Measurements from ENCODE around the gene SIX1. TPM values are rescaled to one million over a fixed set of nuclear protein-coding genes. Genes with fewer than 3 reads are reported as not detected.

The SIX1 gene
- polyA plus RNA-seq, 2 of the 4 experiments (the other 2 are of a cell fraction): 4.4 to 7.2 TPM

- DNase-seq (ENCODE audit: low read depth in 1 of 2, low spot score in 1 of 2): no peak
- no peak overlapping the region for H3K4me2 ChIP-seq
- FAIRE-seq: no peak
- no peak overlapping the region for H3K4me3 ChIP-seq
- whole genome bisulfite sequencing (ENCODE audit: missing lambda C conversion rate): 57% methylated on average over 3 of the region's 3 CpGs
- ChIA-PET CTCF (interaction anchor here (1.2 to 1.4 kb wide), 2 partner anchors 525 to 562 kb away, joined by 3 to 4 read pairs; no protein-coding TSS in a partner anchor), POLR2A (no interaction called here)
- TF ChIP-seq FOSL2 (IDR thresholded peaks at IDR 0.05) (no peak), FOSL2 (CRISPR knock-in tag; IDR thresholded peaks at IDR 0.05) (no peak), GATA3 (IDR thresholded peaks at IDR 0.05; ENCODE audit: borderline replicate concordance) (no peak), EP300 (IDR thresholded peaks at IDR 0.05) (no peak), NFE2L2 (conservative IDR thresholded peaks at IDR 0.05; ENCODE audit: low read length) (no peak), RAD21 (conservative IDR thresholded peaks at IDR 0.05 in 1 of 2, IDR thresholded peaks at IDR 0.05 in 1 of 2) (no peak), EHMT2 (IDR thresholded peaks at IDR 0.05; ENCODE audit: low read depth) (no peak), NR3C1 (IDR thresholded peaks at IDR 0.05) (no peak), KDM1A (IDR thresholded peaks at IDR 0.05; ENCODE audit: low read depth) (no peak), CEBPB (IDR thresholded peaks at IDR 0.05) (no peak), RNF2 (IDR thresholded peaks at IDR 0.05; ENCODE audit: borderline replicate concordance, low read depth) (no peak), RARB (CRISPR knock-in tag; IDR thresholded peaks at IDR 0.05) (no peak), ZNF302 (CRISPR knock-in tag; IDR thresholded peaks at IDR 0.05) (no peak)
- no peak overlapping the region for H3K27ac ChIP-seq
- no peaks in the 10 kb centered on the region; the same call in 2 of the 3 replicates for H3K9me3 ChIP-seq
- ATAC-seq: no peak
- H3K4me1 ChIP-seq: peaks cover 6% of the 10 kb centered on the region; the same call in 1 of the 3 replicates
These were observed 42.3 kb upstream of the SIX1 start for GRCh38 chr14:60691383-60692113.

- H3K4me3 ChIP-seq: no peak overlapping the region
- DNase-seq (ENCODE audit: low read depth in 1 of 2, low spot score in 1 of 2) (no peak), FAIRE-seq (no peak), ATAC-seq (no peak)
- no peak overlapping the region for H3K27ac ChIP-seq
- H3K4me2 ChIP-seq: peak overlapping the region; percentile 37; the same call in 2 of the 3 replicates
- H3K4me1 ChIP-seq: peaks cover 6% of the 10 kb centered on the region; the same call in 1 of the 3 replicates
- ChIA-PET CTCF (interaction anchor here (0.5 kb wide), 1 partner anchor 17 kb away, joined by 3 read pairs; no protein-coding TSS in a partner anchor), POLR2A (no interaction called here)
- no peaks in the 10 kb centered on the region for H3K9me3 ChIP-seq
- TF ChIP-seq FOSL2 (IDR thresholded peaks at IDR 0.05) (no peak), FOSL2 (CRISPR knock-in tag; IDR thresholded peaks at IDR 0.05) (peak; percentile 45), CEBPB (IDR thresholded peaks at IDR 0.05) (no peak), FOXS1 (CRISPR knock-in tag; IDR thresholded peaks at IDR 0.05) (no peak), MYC (IDR thresholded peaks at IDR 0.05; ENCODE audit: borderline replicate concordance, low read length) (no peak)
These were observed 37.6 kb upstream of the SIX1 start for GRCh38 chr14:60686865-60687264.

- CTCF ChIA-PET: interaction anchor here (0.9 kb wide), 1 partner anchor 60 kb away, joined by 3 read pairs; no protein-coding TSS in a partner anchor
- DNase-seq (ENCODE audit: low read depth in 1 of 2, low spot score in 1 of 2) (no peak), ATAC-seq (no peak), FAIRE-seq (no peak)
- POLR2A ChIA-PET: no interaction called here
- Histone ChIP-seq H3K27ac (no peak overlapping the region), H3K4me2 (no peak overlapping the region), H3K4me1 (peaks cover 6% of the 10 kb centered on the region; the same call in 1 of the 3 replicates), H3K9me3 (no peaks in the 10 kb centered on the region), H3K4me3 (no peak overlapping the region)
- WGBS (ENCODE audit: missing lambda C conversion rate): 79% methylated on average over 2 of the region's 2 CpGs
- no peak for TF ChIP-seq ZNF302 (CRISPR knock-in tag; IDR thresholded peaks at IDR 0.05)
- no peak for TF ChIP-seq REST (IDR thresholded peaks at IDR 0.05)
- no peak for TF ChIP-seq HDAC2 (IDR thresholded peaks at IDR 0.05)
- no peak for TF ChIP-seq MAX (IDR thresholded peaks at IDR 0.05)
- no peak for TF ChIP-seq JUN (IDR thresholded peaks at IDR 0.05)
- TF ChIP-seq ESRRA (IDR thresholded peaks at IDR 0.05; ENCODE audit: borderline replicate concordance, low read length): no peak
- TF ChIP-seq RFX5 (IDR thresholded peaks at IDR 0.05): no peak
- no peak for TF ChIP-seq HEYL (CRISPR knock-in tag; IDR thresholded peaks at IDR 0.05)
- TF ChIP-seq SREBF2 (IDR thresholded peaks at IDR 0.05): no peak
- TF ChIP-seq EHMT2 (IDR thresholded peaks at IDR 0.05; ENCODE audit: low read depth): no peak
- no peak for TF ChIP-seq KDM5A (IDR thresholded peaks at IDR 0.05)
- TF ChIP-seq RARB (CRISPR knock-in tag; IDR thresholded peaks at IDR 0.05): no peak
- TF ChIP-seq HOXA7 (CRISPR knock-in tag; IDR thresholded peaks at IDR 0.05): no peak
- no peak for TF ChIP-seq RAD21 (conservative IDR thresholded peaks at IDR 0.05 in 1 of 2, IDR thresholded peaks at IDR 0.05 in 1 of 2)
- TF ChIP-seq POLR2AphosphoS2 (conservative IDR thresholded peaks at IDR 0.05; ENCODE audit: low read length): no peak
- TF ChIP-seq FOSL2 (IDR thresholded peaks at IDR 0.05): no peak
- no peak for TF ChIP-seq FOSL2 (CRISPR knock-in tag; IDR thresholded peaks at IDR 0.05)
- no peak for TF ChIP-seq CHD4 (IDR thresholded peaks at IDR 0.05; ENCODE audit: borderline replicate concordance)
- TF ChIP-seq MAZ (IDR thresholded peaks at IDR 0.05; ENCODE audit: borderline replicate concordance, low read depth, low read length): no peak
- no peak for TF ChIP-seq NR3C1 (IDR thresholded peaks at IDR 0.05)
These were observed 34.9 kb upstream of the SIX1 start for GRCh38 chr14:60684203-60684602.

Measured in A549 (cell line).